ENCODE results near the gene ZNF415.
A peak's percentile ranks its signal among the peaks of the same experiment; 100 is the strongest.
"Not testable (repeated sequence)": the region's sequence is repeated elsewhere in the genome, so short reads cannot be mapped to it uniquely, and the experiment has no call there.

ZNF415 gene

GRCh38 chr19:53102206-53102755 is 30.4 kb downstream of the ZNF415 start:
- DNase-seq = peak; percentile 7

- peak; percentile 11 for DNase-seq
Observed at GRCh38 chr19:53101518-53101917, 31.2 kb downstream of the ZNF415 start.

- not testable (repeated sequence) for DNase-seq
Observed at GRCh38 chr19:53098570-53098969, 34.1 kb downstream of the ZNF415 start.

- DNase-seq = not testable (repeated sequence)
Observed at GRCh38 chr19:53096982-53097690, 35.6 kb downstream of the ZNF415 start.

- DNase-seq = not testable (repeated sequence)
Observed at GRCh38 chr19:53096579-53096978, 36.1 kb downstream of the ZNF415 start.

- no peak for DNase-seq
Observed at GRCh38 chr19:53094754-53095575, 37.7 kb downstream of the ZNF415 start.

- DNase-seq = no peak
Observed at GRCh38 chr19:53092723-53093122, 40.0 kb downstream of the ZNF415 start.

- no peak for DNase-seq
Observed at GRCh38 chr19:53091413-53092254, 41.1 kb downstream of the ZNF415 start.

GRCh38 chr19:53088091-53088490 is 44.6 kb downstream of the ZNF415 start:
- no peak for DNase-seq

GRCh38 chr19:53086949-53087348 is 45.8 kb downstream of the ZNF415 start:
- no peak for DNase-seq

GRCh38 chr19:53085496-53085895 is 47.2 kb downstream of the ZNF415 start:
- no peak for DNase-seq

GRCh38 chr19:53082929-53083328 is 49.8 kb downstream of the ZNF415 start:
- no peak for DNase-seq

GRCh38 chr19:53079313-53079924 is 53.3 kb downstream of the ZNF415 start:
- DNase-seq = no peak

GRCh38 chr19:53078668-53079067 is 54.0 kb downstream of the ZNF415 start:
- no peak for DNase-seq

- DNase-seq = peak; percentile 33
Observed at GRCh38 chr19:53076984-53077383, 55.7 kb downstream of the ZNF415 start.

GRCh38 chr19:53068834-53069233 is 63.9 kb downstream of the ZNF415 start:
- no peak for DNase-seq

GRCh38 chr19:53068199-53068598 is 64.5 kb downstream of the ZNF415 start:
- DNase-seq = no peak

GRCh38 chr19:53057904-53058580 is 74.7 kb downstream of the ZNF415 start:
- no peak for DNase-seq
